K562 (cell line): ENCODE results near the gene MAPKAPK3. TPM values are rescaled to one million over a fixed set of nuclear protein-coding genes. Genes with fewer than 3 reads are reported as not detected.

Experiments used
- CTBP1 ChIP-seq: fragments of 450-650 bp; IDR thresholded peaks from 2 replicates; pipeline ENCODE4 v1.6.1; 2016; ENCODE audit warnings: borderline replicate concordance
- FOXA3 ChIP-seq, 2 experiments: fragments of 450-650 bp in 1 of 2; sonication (generic) in 1 of 2; formaldehyde crosslinking; IDR thresholded peaks in 1 of 2; conservative IDR thresholded peaks in 1 of 2; 2 replicates each; pipeline versions ENCODE4 v1.4.0 to v1.8.0; 2020 to 2022; ENCODE audit warnings: mild to moderate bottlenecking in 2 of 2, missing genetic modification reagents in 1 of 2
- HNRNPK ChIP-seq: fragments of 200-400 bp; formaldehyde crosslinking; IDR thresholded peaks from one replicate; pipeline ENCODE4 v1.6.1; 2018; ENCODE audit warnings: mild to moderate bottlenecking, low read depth, low read length; ENCODE audit not compliant: poor library complexity, severe bottlenecking
- IFI16 ChIP-seq: fragments of 250-450 bp; sonication (Bioruptor Pico); IDR thresholded peaks from 2 replicates; pipeline ENCODE4 v2.1.2; 2022; ENCODE audit warnings: mild to moderate bottlenecking, inconsistent platforms
- NR2C2 ChIP-seq, 2 experiments: fragments of 200-800 bp in 1 of 2; sonication (Bioruptor generic) in 1 of 2; sonication (generic) in 1 of 2; formaldehyde crosslinking in 1 of 2; IDR thresholded peaks; 2 replicates each; pipeline versions ENCODE4 v1.6.1 to v1.8.0; 2016 to 2022; ENCODE audit warnings: mild to moderate bottlenecking in 1 of 2, missing compliant biosample characterization in 1 of 2, missing genetic modification characterization in 1 of 2, missing genetic modification reagents in 1 of 2
- PHF8 ChIP-seq: fragments of 200-600 bp; sonication (generic); IDR thresholded peaks from 2 replicates; pipeline ENCODE4 v1.6.1; 2012; ENCODE audit warnings: mixed run types, mild to moderate bottlenecking, inconsistent platforms, low read length, moderate library complexity, borderline replicate concordance
- RBM15 ChIP-seq: fragments of 200-400 bp; formaldehyde crosslinking; IDR thresholded peaks from 2 replicates; pipeline ENCODE4 v1.6.1; 2018; ENCODE audit warnings: mild to moderate bottlenecking, low read length, moderate library complexity; ENCODE audit not compliant: insufficient read depth
- REST ChIP-seq, 2 experiments: fragments of 450-650 bp; formaldehyde crosslinking in 1 of 2; IDR thresholded peaks; 2 replicates each; pipeline versions ENCODE4 v1.4.0 to v1.6.1; 2014 to 2020; ENCODE audit warnings: mild to moderate bottlenecking in 2 of 2, borderline replicate concordance in 1 of 2, low read depth in 1 of 2
- SRSF1 ChIP-seq: fragments of 200-400 bp; formaldehyde crosslinking; IDR thresholded peaks from 2 replicates; pipeline ENCODE4 v1.6.1; 2017; ENCODE audit warnings: mild to moderate bottlenecking, low read depth, low read length, moderate library complexity
- ZFX ChIP-seq: sonication (generic); formaldehyde crosslinking; IDR thresholded peaks from 2 replicates; pipeline ENCODE4 v1.8.0; 2022; ENCODE audit warnings: mild to moderate bottlenecking, missing genetic modification reagents, moderate library complexity
- ZNF696 ChIP-seq: fragments of 250-450 bp; sonication (Bioruptor Pico); conservative IDR thresholded peaks from 2 replicates; pipeline ENCODE4 v1.4.0; 2020; ENCODE audit warnings: mild to moderate bottlenecking, moderate library complexity
- ZNF766 ChIP-seq: fragments of 200-800 bp; sonication (Bioruptor generic); conservative IDR thresholded peaks from 2 replicates; pipeline ENCODE4 v1.6.1; 2016; ENCODE audit warnings: missing genetic modification characterization, missing compliant biosample characterization
- polyA plus RNA-seq, 8 experiments: library from polyadenylated mRNA; depleted of rRNA in 4 of 8; stranded (reverse) in 5 of 8; unstranded in 3 of 8; fragments of >200 nt; fragmentation: Nextera tagmentation in 2 of 8; fragmentation: Illumina TruSeq in 1 of 8; extraction: Ambion mirVana in 2 of 8; extraction: Trizol in 1 of 8; gene quantifications; 2 replicates each; pipeline versions ENCODE4 v1.2.1 to v1.2.3, GENCODE V29; 2011 to 2014; ENCODE audit warnings: inconsistent platforms in 1 of 8, missing spikeins in 1 of 8
- total RNA-seq, 7 experiments: library from RNA; depleted of rRNA in 6 of 7; stranded (reverse); fragments of >200 nt in 6 of 7; fragmentation: Illumina TruSeq in 2 of 7; extraction: Trizol in 2 of 7; gene quantifications; 2 replicates each; pipeline versions ENCODE4 v1.2.1 to v1.2.3, GENCODE V29; 2011 to 2021; ENCODE audit warnings: low replicate concordance in 1 of 7
- TF ChIP-seq, protein P1 (sequence below), 2 experiments: IDR thresholded peaks; 2 replicates each; pipeline ENCODE4 v1.6.1; 2011; ENCODE audit warnings: borderline replicate concordance in 1 of 2, control low read depth in 1 of 2, low read depth in 1 of 2, low read length in 1 of 2, mild to moderate bottlenecking in 1 of 2, mixed read lengths in 1 of 2, moderate library complexity in 1 of 2; ENCODE audit not compliant: insufficient read depth in 1 of 2, insufficient read length in 1 of 2, poor library complexity in 1 of 2, severe bottlenecking in 1 of 2; ENCODE audit errors: extremely low read depth in 1 of 2
- TF ChIP-seq, protein P2 (sequence below): sonication (generic); formaldehyde crosslinking; IDR thresholded peaks from 2 replicates; pipeline ENCODE4 v1.9.0; 2022; ENCODE audit warnings: mild to moderate bottlenecking, missing genetic modification reagents

MAPKAPK3 gene
- total and polyA plus RNA-seq, 9 of the 15 experiments (the other 6 are each of a cell fraction or from before 2014, with no cell fraction given) = 8.0 to 56.4 (median 41.2) TPM

GRCh38 chr3:50617096-50617791 lies at the start of gene MAPKAPK3 (continued):
- TF ChIP-seq, protein P1, sequence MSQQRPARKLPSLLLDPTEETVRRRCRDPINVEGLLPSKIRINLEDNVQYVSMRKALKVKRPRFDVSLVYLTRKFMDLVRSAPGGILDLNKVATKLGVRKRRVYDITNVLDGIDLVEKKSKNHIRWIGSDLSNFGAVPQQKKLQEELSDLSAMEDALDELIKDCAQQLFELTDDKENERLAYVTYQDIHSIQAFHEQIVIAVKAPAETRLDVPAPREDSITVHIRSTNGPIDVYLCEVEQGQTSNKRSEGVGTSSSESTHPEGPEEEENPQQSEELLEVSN (IDR thresholded peaks at IDR 0.05; ENCODE audit: borderline replicate concordance in 1 of 2, extremely low read depth in 1 of 2, insufficient read depth in 1 of 2, insufficient read length in 1 of 2, low read depth in 1 of 2, low read length in 1 of 2, poor library complexity in 1 of 2, severe bottlenecking in 1 of 2) = peak in 1 of 2 experiments; percentile 46
- TF ChIP-seq SRSF1 (0 out of 2 replicates have a peak, but pooled peaks have one; percentile 33), NR2C2 (CRISPR knock-in tag; IDR thresholded peaks at IDR 0.05) (no peak), NR2C2 (tag; IDR thresholded peaks at IDR 0.05) (peak; percentile 36; the same call in 1 of the 2 replicates), ZFX (CRISPR knock-in tag) (peak; percentile 55; the same call in 1 of the 2 replicates), RBM15 (no peak), PHF8 (peak; percentile 62; the same call in 1 of the 2 replicates), ZNF766 (CRISPR knock-in tag) (0 out of 2 replicates have a peak, but pooled peaks have one; percentile 29), CTBP1 (peak; percentile 21; the same call in 1 of the 2 replicates), IFI16 (CRISPR knock-in tag) (no peak), ZNF696 (no peak), REST (IDR thresholded peaks at IDR 0.05; ENCODE audit: borderline replicate concordance) (0 out of 2 replicates have a peak, but pooled peaks have one; percentile 12), REST (CRISPR knock-in tag; IDR thresholded peaks at IDR 0.05; ENCODE audit: low read depth) (no peak), HNRNPK (peak; percentile 99), FOXA3 (CRISPR knock-in tag; conservative IDR thresholded peaks at IDR 0.05 in 1 of 2, IDR thresholded peaks at IDR 0.05 in 1 of 2) (no peak)
- TF ChIP-seq, protein P2, sequence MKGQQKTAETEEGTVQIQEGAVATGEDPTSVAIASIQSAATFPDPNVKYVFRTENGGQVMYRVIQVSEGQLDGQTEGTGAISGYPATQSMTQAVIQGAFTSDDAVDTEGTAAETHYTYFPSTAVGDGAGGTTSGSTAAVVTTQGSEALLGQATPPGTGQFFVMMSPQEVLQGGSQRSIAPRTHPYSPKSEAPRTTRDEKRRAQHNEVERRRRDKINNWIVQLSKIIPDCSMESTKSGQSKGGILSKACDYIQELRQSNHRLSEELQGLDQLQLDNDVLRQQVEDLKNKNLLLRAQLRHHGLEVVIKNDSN (CRISPR knock-in tag) = peak; percentile 60
